HL-60/S4 (cell line): ENCODE measurements around the gene FKBP8.

ENCODE experiments used
- in situ Hi-C: fragments of 300-500 bp; cut with MboI; formaldehyde crosslinking; loops from 2 replicates; pipeline ENCODE4 v1.14.3; 2022; ENCODE audit warnings: low sequenced_read_pairs

The FKBP8 gene

GRCh38 chr19:18522124-18522861 is 21.1 kb downstream of the FKBP8 start:
- in situ Hi-C loops, result no loop called here

- in situ Hi-C loops, result no loop called here
Observed at GRCh38 chr19:18521692-18522123, 21.7 kb downstream of the FKBP8 start, which contains the start of gene ELL. Gene ELL (minus strand): TSS chr19:18522070. CDS start chr19:18522055, 15 bp downstream.

- in situ Hi-C loops, result no loop called here
Observed at GRCh38 chr19:18520848-18521691, 22.3 kb downstream of the FKBP8 start.

- in situ Hi-C loops, result no loop called here
Observed at GRCh38 chr19:18519962-18520847, 23.2 kb downstream of the FKBP8 start.

- in situ Hi-C loops, result no loop called here
Observed at GRCh38 chr19:18518639-18519038, 24.7 kb downstream of the FKBP8 start.

GRCh38 chr19:18517606-18518005 is 25.8 kb downstream of the FKBP8 start:
- in situ Hi-C loops, result no loop called here

GRCh38 chr19:18515959-18516358 is 27.4 kb downstream of the FKBP8 start:
- in situ Hi-C loops, result no loop called here

- in situ Hi-C loops, result no loop called here
Observed at GRCh38 chr19:18514800-18515682, 28.3 kb downstream of the FKBP8 start.

- in situ Hi-C loops, result no loop called here
Observed at GRCh38 chr19:18513868-18514267, 29.5 kb downstream of the FKBP8 start.

GRCh38 chr19:18510216-18510615 is 33.2 kb downstream of the FKBP8 start:
- in situ Hi-C loops, result no loop called here

- in situ Hi-C loops, result no loop called here
Observed at GRCh38 chr19:18508585-18508984, 34.8 kb downstream of the FKBP8 start.

- in situ Hi-C loops, result no loop called here
Observed at GRCh38 chr19:18507727-18508440, 35.5 kb downstream of the FKBP8 start.

- in situ Hi-C loops, result no loop called here
Observed at GRCh38 chr19:18507021-18507726, 36.2 kb downstream of the FKBP8 start.

GRCh38 chr19:18506101-18506930 is 37.1 kb downstream of the FKBP8 start:
- in situ Hi-C loops, result no loop called here

- in situ Hi-C loops, result no loop called here
Observed at GRCh38 chr19:18504886-18505610, 38.3 kb downstream of the FKBP8 start.

GRCh38 chr19:18503971-18504885 is 39.1 kb downstream of the FKBP8 start:
- in situ Hi-C loops, result no loop called here
